ENCODE data around the gene TEX44.

Gene TEX44

GRCh38 chr2:231589656-231590055 lies 3.0 kb upstream of the TEX44 start:
- no peak for DNase-seq (ENCODE audit: low read depth)
- H3K4me3 ChIP-seq (ENCODE audit: low read depth, low read length) = no peak overlapping the region
- TF ChIP-seq CTCF (IDR thresholded peaks at IDR 0.05; ENCODE audit: control insufficient read depth, extremely low read depth, insufficient read depth) = no peak

- no peak for TF ChIP-seq CTCF (IDR thresholded peaks at IDR 0.05; ENCODE audit: control insufficient read depth, extremely low read depth, insufficient read depth)
- no peak overlapping the region for H3K4me3 ChIP-seq (ENCODE audit: low read depth, low read length)
- DNase-seq (ENCODE audit: low read depth) = no peak
Measured at GRCh38 chr2:231590614-231591013, 2.0 kb upstream of the TEX44 start.

GRCh38 chr2:231593666-231594065 lies 1.0 kb downstream of the TEX44 start:
- DNase-seq (ENCODE audit: low read depth) = no peak
- no peak overlapping the region for H3K4me3 ChIP-seq (ENCODE audit: low read depth, low read length)
- no peak for TF ChIP-seq CTCF (IDR thresholded peaks at IDR 0.05; ENCODE audit: control insufficient read depth, extremely low read depth, insufficient read depth)

DNA sequence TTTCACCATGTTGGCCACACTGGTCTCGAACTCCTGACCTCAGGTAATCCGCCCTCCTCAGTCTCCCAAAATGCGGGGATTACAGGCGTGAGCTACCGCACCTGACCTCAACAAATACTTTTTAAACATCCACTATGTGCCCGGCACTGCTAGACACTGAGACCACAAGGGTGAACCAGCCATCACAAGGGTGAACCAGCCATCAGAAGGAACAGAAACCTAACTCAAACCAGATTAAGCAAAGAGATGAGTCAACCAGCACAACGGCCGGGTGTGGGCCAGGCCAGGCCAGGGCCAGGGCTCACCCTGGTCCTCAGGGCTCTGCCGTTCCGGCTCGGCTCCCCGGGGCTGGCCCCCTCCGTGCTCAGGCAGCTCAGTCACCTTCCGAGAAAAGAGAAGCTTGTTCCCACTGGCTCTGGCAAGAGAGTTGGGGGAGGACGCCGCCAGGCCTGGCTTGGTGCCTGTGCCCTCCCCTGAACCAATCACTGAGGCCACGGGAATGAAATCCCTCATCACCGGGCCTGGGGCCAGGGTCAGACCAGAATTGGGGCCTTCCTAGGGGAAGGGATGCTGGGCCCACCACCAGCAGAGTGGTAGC lies 4.4 kb downstream of the TEX44 start:
- TF ChIP-seq CTCF (IDR thresholded peaks at IDR 0.05; ENCODE audit: control insufficient read depth, extremely low read depth, insufficient read depth) = no peak

GRCh38 chr2:231597627-231598026 lies 5.0 kb downstream of the TEX44 start:
- no peak for DNase-seq (ENCODE audit: low read depth)
- no peak for TF ChIP-seq CTCF (IDR thresholded peaks at IDR 0.05; ENCODE audit: control insufficient read depth, extremely low read depth, insufficient read depth)
- no peak overlapping the region for H3K4me3 ChIP-seq (ENCODE audit: low read depth, low read length)

More for the DNA sequence above, 4.4 kb downstream of the TEX44 start:
- no peak for DNase-seq (ENCODE audit: low read depth)
- H3K4me3 ChIP-seq (ENCODE audit: low read depth, low read length) = no peak overlapping the region

GRCh38 chr2:231600619-231601355 lies 8.1 kb downstream of the TEX44 start:
- no peak for TF ChIP-seq CTCF (IDR thresholded peaks at IDR 0.05; ENCODE audit: control insufficient read depth, extremely low read depth, insufficient read depth)
- DNase-seq (ENCODE audit: low read depth) = no peak
- no peak overlapping the region for H3K4me3 ChIP-seq (ENCODE audit: low read depth, low read length)

Data from LNCaP clone FGC (cell line).